Activated naive CD8-positive, alpha-beta T cell treated with anti-CD3 and anti-CD28 coated beads, Interleukin-2, amount 50 U/mL, for 24 hours (primary cell): ENCODE results near the gene TJP1.
"Not testable (repeated sequence)": the region's sequence is repeated elsewhere in the genome, so short reads cannot be mapped to it uniquely, and the experiment has no call there.

Experiments used
- ATAC-seq: fragments of 150-1000 bp; cut with Tn5 transposase; one replicate; pipeline ENCODE4 v1.10.0; 2021
- DNase-seq: peaks from one replicate; pipeline ENCODE4 v3.0.0; 2021
- H3K27ac Mint-ChIP-seq: one replicate; pipeline ENCODE4 v1.8.0; 2021; ENCODE audit warnings: mild to moderate bottlenecking, mixed read lengths
- H3K27me3 Mint-ChIP-seq: one replicate; pipeline ENCODE4 v1.8.0; 2021; ENCODE audit warnings: mixed read lengths
- H3K36me3 Mint-ChIP-seq: one replicate; pipeline ENCODE4 v1.8.0; 2021; ENCODE audit warnings: low read depth, mixed read lengths
- H3K4me1 Mint-ChIP-seq: one replicate; pipeline ENCODE4 v1.8.0; 2021; ENCODE audit warnings: mixed read lengths
- H3K4me3 Mint-ChIP-seq: one replicate; pipeline ENCODE4 v1.8.0; 2021; ENCODE audit warnings: mild to moderate bottlenecking, moderate library complexity, mixed read lengths
- H3K9me3 Mint-ChIP-seq: one replicate; pipeline ENCODE4 v1.8.0; 2021; ENCODE audit warnings: mixed read lengths

Gene TJP1

DNA sequence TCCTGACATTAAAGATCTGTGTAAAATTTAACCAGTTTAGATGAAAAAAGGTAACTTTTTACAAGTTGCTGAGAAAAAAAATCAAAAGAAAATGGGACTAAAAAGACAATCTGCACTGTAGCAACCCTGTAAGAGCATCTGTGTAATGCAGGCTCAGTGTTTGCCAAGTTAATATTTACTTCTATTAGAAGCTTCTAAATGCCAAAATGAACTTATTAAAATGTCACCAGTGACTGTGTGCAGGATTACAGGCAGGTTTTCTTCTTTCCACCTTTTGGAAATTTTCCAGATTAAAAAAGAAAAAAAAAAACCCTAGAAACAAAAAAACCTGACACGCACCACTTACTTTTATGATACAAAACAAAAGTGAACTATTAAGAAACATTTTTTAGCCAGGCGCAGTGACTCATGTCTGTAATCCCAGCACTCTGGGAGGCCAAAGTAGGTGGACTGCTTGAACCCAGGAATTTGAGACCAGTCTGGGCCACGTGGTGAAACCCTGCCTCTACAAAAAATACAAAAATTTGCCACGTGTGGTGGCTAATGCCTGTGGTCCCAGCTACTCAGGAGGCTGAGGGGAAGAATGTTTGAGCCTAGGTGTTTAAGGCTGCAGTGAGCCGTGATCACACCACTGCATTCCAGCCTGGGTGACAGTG, 87.2 kb downstream of the TJP1 start:
- DNase-seq (no peak), ATAC-seq (no peak)
- Mint-ChIP-seq H3K4me3 (no peak overlapping the region), H3K27me3 (peaks cover 11% of the 10 kb centered on the region), H3K9me3 (no peaks in the 10 kb centered on the region), H3K27ac (no peak overlapping the region), H3K36me3 (no peaks in the 10 kb centered on the region), H3K4me1 (peaks cover 3% of the 10 kb centered on the region)

DNA sequence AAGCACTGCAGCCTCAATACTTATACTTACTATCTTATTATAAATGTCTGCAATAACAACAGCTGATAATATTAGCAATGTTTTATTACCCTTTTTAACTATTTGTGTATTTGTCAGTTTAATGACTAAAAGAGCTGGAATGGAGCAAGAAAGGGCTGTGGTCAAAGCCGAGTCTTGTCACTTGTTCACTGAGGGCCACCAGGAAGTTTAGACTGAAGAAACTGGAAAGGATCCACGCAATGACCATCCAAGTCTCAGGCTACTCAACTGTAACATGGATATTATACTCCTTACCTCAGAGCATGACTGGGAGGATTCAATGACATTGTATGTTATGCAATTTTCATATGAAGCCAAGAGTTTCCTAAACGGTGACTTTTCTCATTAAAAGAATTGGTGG, 90.4 kb downstream of the TJP1 start:
- H3K27ac Mint-ChIP-seq = no peak overlapping the region
- DNase-seq (no peak), ATAC-seq (no peak)
- no peak overlapping the region for H3K4me3 Mint-ChIP-seq
- no peaks in the 10 kb centered on the region for H3K9me3 Mint-ChIP-seq
- H3K36me3 Mint-ChIP-seq = no peaks in the 10 kb centered on the region
- H3K27me3 Mint-ChIP-seq = peaks cover 15% of the 10 kb centered on the region
- peaks cover 3% of the 10 kb centered on the region for H3K4me1 Mint-ChIP-seq

DNA sequence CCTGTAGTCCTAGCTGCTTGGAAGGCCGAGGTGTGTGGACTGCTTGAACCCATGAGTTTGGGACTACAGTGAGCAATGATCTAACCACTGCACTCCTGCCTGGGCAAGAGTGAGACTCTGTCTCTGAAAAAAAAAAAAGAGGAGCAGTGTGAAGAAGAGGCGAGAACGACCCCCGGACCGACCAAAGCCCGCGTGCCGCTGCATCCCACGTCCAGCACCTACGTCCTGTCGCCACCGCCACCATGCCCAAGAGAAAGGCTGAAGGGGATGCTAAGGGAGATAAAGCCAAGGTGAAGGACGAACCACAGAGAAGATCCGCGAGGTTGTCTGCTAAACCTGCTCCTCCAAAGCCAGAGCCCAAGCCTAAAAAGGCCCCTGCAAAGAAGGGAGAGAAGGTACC, 91.8 kb downstream of the TJP1 start:
- peaks cover 13% of the 10 kb centered on the region for H3K27me3 Mint-ChIP-seq
- H3K36me3 Mint-ChIP-seq = not testable (repeated sequence)

DNA sequence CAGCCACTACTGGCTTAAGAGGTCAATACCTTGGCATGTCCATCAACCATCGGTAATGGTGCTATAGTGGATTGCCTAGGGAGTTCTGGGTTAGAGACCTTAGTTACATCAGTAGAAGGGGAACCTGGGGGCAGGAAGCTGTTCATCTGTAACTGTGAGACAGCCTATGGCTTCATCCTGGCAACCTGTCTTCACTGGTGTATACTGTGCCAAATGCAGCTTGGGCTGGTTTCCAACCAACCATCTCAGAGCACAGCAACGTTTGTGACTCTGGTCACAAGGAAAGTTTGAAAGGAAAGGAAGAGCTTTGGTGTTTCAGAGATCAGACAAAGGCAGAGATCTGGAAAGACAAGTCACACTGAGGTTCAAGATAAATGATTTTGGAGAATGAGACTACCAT, 93.8 kb downstream of the TJP1 start:
- H3K4me1 Mint-ChIP-seq = no peaks in the 10 kb centered on the region
- no peaks in the 10 kb centered on the region for H3K36me3 Mint-ChIP-seq
- peaks cover 2% of the 10 kb centered on the region for H3K9me3 Mint-ChIP-seq
- peaks cover 13% of the 10 kb centered on the region for H3K27me3 Mint-ChIP-seq
- H3K27ac Mint-ChIP-seq = no peak overlapping the region
- ATAC-seq (no peak), DNase-seq (no peak)
- H3K4me3 Mint-ChIP-seq = no peak overlapping the region

More for the DNA sequence above, 91.8 kb downstream of the TJP1 start:
- not testable (repeated sequence) for H3K9me3 Mint-ChIP-seq, H3K27ac Mint-ChIP-seq, DNase-seq, H3K4me3 Mint-ChIP-seq, H3K4me1 Mint-ChIP-seq, ATAC-seq

DNA sequence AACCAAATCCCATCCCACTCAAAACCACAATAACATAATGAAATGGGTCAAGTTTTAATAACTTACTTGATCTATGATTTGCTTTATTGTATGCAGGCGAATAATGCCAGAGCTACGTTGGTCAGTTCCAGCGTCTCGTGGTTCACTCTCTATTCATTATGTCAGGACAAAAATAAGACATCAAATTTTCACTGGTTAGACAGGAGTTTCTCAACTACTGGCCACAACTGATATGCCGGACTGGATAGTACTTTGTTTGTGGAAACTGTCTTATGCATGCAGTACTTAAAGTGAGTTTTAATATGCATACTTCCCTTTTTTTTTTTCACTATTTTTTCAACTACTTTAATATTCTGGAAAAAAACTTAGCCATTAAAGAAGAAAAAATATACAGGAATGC, 94.4 kb downstream of the TJP1 start:
- Mint-ChIP-seq H3K27ac (no peak overlapping the region), H3K4me1 (no peaks in the 10 kb centered on the region), H3K4me3 (no peak overlapping the region), H3K36me3 (no peaks in the 10 kb centered on the region), H3K9me3 (peaks cover 7% of the 10 kb centered on the region), H3K27me3 (peaks cover 9% of the 10 kb centered on the region)
- no peak for ATAC-seq
- no peak for DNase-seq

DNA sequence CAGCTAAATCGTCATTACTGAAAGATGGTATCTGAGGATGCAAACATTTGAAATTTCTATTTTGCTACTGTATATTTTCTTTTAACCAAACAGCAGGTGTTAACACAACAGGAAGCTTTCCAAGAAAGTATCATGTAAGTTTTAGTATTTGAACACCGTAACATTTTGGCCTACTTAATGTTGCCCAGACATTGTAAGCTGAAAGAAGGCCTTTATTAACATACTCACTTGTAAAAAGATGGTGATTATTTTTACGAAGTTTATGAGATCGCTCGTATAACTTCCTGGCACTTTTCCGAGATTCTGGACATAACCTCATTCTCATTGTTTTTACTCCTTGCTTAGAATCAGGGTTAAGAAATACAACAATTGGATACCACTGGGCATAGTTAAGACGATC, 95.7 kb downstream of the TJP1 start:
- Mint-ChIP-seq H3K4me1 (no peaks in the 10 kb centered on the region), H3K27me3 (peaks cover 9% of the 10 kb centered on the region), H3K36me3 (no peaks in the 10 kb centered on the region), H3K27ac (no peak overlapping the region), H3K4me3 (no peak overlapping the region), H3K9me3 (peaks cover 16% of the 10 kb centered on the region)
- DNase-seq (no peak), ATAC-seq (no peak)

DNA sequence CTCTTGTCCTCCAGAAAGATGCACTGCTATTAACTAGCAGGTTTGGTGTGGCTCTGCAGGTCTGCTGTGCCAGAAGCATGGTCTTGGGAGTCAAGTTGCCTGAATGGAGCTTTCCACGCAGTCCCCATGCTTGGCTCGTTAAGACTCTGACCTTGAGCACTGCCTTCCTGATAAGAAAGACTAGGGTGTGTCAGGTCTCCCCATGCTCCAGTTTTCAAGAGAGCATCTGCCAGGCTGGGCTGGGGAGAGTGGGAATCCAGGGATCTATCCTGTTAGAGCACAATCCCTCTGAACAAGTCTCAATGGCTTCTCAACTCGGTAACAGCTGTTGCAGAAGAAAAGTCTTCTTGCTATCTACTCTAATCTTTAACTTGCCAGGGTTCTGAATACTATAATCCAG, 98.2 kb downstream of the TJP1 start:
- ATAC-seq (no peak), DNase-seq (no peak)

DNA sequence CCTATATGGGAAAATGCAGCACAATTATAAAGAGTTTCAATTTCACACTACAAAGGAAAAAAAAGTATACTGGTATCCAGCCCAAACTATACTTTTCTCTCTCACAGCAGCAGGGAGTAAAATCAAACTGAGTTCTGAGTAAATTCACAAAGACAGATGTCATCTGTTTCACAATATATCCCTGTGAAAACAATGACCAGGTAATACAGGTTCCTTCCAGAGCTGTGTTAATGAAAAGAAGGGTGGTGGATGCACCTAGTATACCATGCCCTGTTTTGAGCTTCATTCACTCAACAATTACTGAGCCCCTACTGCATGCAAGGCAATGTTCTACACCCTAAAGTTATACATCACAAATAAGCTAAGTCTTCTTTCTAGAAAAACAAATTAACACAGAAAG, 108.5 kb downstream of the TJP1 start:
- Mint-ChIP-seq H3K27me3 (peaks cover 5% of the 10 kb centered on the region), H3K27ac (no peak overlapping the region), H3K4me3 (no peak overlapping the region), H3K36me3 (no peaks in the 10 kb centered on the region), H3K4me1 (no peaks in the 10 kb centered on the region), H3K9me3 (no peaks in the 10 kb centered on the region)
- no peak for DNase-seq
- no peak for ATAC-seq

More for the DNA sequence above, 98.2 kb downstream of the TJP1 start:
- Mint-ChIP-seq H3K4me1 (no peaks in the 10 kb centered on the region), H3K4me3 (no peak overlapping the region), H3K9me3 (peaks cover 25% of the 10 kb centered on the region), H3K36me3 (no peaks in the 10 kb centered on the region), H3K27ac (no peak overlapping the region), H3K27me3 (peaks cover 9% of the 10 kb centered on the region)

DNA sequence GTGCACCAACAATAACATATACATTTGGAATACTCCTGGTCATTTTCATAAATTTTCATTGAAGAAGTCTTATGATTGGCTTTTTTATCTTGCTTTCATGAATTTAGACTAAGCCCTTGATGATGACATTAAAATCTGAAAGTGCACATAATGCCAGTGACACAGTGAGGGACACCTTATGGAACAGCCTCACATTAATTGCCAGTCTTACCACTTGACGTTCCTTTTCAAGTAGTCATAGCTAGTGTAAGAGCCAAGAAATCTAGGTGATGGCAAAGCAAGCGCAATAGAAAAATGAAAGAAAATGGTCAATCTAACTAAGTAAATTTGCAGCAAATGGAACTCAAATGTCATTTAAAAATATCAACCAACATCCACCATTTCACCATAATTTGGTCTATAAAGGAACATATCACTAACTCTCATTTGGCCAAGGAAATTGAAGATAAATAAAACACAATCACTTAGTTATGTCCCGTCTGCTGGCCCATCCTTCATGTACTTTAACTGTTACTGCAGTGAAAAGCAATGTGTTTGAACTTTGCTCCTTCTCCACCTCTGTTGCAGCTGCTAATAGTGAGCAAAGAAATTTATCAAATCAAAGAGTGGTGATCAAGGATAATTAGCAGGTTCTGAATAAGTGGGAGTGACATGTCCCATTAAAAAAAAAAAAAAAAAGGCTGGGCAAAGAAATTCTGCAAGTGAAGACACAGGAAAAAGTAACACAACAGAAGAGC, 110.0 kb downstream of the TJP1 start:
- no peak for ATAC-seq
- no peak for DNase-seq
- Mint-ChIP-seq H3K4me1 (no peaks in the 10 kb centered on the region), H3K27me3 (peaks cover 5% of the 10 kb centered on the region), H3K27ac (no peak overlapping the region), H3K9me3 (no peaks in the 10 kb centered on the region), H3K4me3 (no peak overlapping the region), H3K36me3 (no peaks in the 10 kb centered on the region)

DNA sequence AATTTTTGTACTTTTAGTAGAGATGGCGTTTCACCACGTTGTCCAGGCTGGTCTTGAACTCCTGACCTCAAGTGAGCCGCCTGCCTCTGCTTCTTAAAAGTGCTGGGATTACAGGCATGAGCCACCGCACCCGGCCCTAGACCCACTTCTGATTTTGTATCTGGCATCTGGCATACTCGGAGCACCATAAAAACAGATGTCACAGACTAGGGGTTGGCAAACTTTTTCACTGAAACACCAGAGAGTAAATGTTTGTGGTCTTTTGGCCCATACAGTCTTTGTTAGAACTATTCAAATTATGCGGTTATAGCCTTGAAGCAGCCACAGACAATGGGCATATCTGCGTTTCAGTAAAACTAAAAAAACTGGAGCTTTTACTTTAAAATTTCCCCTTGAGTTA, 110.7 kb downstream of the TJP1 start:
- H3K4me1 Mint-ChIP-seq = no peaks in the 10 kb centered on the region
- no peak overlapping the region for H3K4me3 Mint-ChIP-seq
- H3K9me3 Mint-ChIP-seq = no peaks in the 10 kb centered on the region
- H3K36me3 Mint-ChIP-seq = no peaks in the 10 kb centered on the region
- peaks cover 8% of the 10 kb centered on the region for H3K27me3 Mint-ChIP-seq
- DNase-seq (no peak), ATAC-seq (no peak)
- H3K27ac Mint-ChIP-seq = no peak overlapping the region

DNA sequence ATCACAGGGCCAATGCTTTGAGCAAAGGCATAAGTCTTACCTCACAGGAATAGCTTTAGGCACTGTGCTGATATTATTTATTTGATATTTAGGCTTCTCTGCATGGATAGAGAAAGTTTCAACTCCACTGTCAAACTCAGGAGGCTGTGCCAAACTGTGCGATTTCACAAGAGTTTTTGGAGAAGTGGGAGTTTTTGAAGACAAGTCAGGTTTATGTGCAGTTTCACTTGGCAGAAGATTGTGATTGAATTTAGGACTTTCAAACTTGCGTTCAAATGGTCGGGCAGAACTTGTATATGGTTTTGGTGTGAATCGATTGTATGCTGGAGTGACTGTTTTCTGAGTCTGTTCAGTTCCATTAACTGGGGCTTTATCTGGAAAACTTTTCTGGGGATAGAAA, 113.7 kb downstream of the TJP1 start:
- Mint-ChIP-seq H3K27me3 (peaks cover 8% of the 10 kb centered on the region), H3K4me3 (no peak overlapping the region), H3K4me1 (no peaks in the 10 kb centered on the region), H3K36me3 (no peaks in the 10 kb centered on the region), H3K9me3 (no peaks in the 10 kb centered on the region), H3K27ac (no peak overlapping the region)
- DNase-seq (no peak), ATAC-seq (no peak)

DNA sequence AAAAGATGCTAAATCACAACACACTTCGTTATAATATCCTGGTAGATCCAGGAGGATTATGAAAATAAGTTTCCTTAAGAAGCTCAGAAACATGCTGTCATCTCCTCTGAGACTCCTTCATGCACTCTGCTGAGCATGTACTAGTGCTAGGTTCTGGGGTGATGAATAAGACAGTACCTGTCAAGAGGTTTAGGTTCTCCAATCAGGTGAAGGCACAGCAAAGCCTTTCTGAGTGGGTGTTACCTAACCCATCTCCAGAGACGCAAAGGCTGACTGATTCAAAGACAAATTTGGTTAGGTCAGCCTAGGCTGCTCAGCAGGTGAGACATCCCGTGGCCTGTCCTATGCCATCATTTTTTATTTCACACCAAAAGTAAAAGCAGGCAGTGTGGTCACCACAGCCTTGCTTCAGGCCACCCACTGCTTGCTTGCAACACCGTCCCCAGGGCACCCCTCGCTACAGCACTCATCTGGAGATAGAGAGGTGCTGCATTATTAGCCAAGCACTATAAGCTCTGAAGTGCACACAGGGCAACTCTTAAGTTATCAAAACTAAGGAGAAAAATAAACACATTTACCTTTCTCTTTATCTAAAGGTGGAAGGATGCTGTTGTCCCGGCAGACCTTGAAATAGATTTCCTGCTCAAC, 117.2 kb downstream of the TJP1 start:
- DNase-seq (no peak), ATAC-seq (no peak)
- no peak overlapping the region for H3K27ac Mint-ChIP-seq
- no peak overlapping the region for H3K4me3 Mint-ChIP-seq
- H3K27me3 Mint-ChIP-seq = peaks cover 4% of the 10 kb centered on the region
- H3K36me3 Mint-ChIP-seq = no peaks in the 10 kb centered on the region
- no peaks in the 10 kb centered on the region for H3K9me3 Mint-ChIP-seq
- H3K4me1 Mint-ChIP-seq = no peaks in the 10 kb centered on the region

DNA sequence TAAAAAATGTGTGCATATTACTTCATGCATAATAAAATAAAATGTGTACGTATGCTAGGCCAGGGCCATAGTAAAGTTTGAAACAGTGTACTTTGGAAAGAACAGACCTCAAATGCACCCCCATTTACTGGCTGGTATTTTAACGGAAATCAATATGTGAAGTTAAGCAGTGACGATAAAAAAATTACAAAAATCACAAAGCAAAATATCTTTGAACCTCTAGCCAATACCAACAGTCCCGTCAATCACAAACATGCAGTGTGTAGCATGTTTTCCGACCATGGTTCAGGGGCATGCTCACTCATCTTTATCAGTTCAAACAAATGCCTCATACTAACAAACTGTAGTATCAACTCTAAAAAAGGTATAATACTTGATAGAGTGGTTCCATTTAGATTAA, 121.1 kb downstream of the TJP1 start:
- Mint-ChIP-seq H3K27me3 (no peaks in the 10 kb centered on the region), H3K36me3 (no peaks in the 10 kb centered on the region), H3K9me3 (no peaks in the 10 kb centered on the region), H3K4me3 (no peak overlapping the region), H3K27ac (no peak overlapping the region), H3K4me1 (no peaks in the 10 kb centered on the region)
- DNase-seq (no peak), ATAC-seq (no peak)

DNA sequence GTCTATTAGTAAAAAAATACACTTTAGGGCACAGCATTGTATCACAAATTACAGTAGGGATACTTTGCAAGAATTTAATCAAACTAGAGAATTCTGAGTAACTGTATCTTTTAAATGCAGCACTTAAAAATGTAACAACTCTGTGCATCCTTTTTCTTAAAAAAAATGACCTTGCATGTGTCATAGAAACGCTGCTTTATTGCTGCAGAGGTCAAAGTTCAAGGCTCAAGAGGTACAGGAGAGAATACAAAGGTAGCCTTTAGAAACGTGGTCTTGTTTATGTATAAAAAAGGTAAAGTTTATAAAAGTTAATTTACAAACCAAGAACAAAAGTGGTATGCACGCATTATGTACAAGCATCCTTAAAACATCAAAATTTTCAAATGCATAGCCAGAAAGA, 122.0 kb downstream of the TJP1 start:
- no peak overlapping the region for H3K4me3 Mint-ChIP-seq
- no peaks in the 10 kb centered on the region for H3K4me1 Mint-ChIP-seq
- no peaks in the 10 kb centered on the region for H3K36me3 Mint-ChIP-seq
- no peaks in the 10 kb centered on the region for H3K9me3 Mint-ChIP-seq
- ATAC-seq (no peak), DNase-seq (no peak)
- H3K27me3 Mint-ChIP-seq = no peaks in the 10 kb centered on the region
- no peak overlapping the region for H3K27ac Mint-ChIP-seq

DNA sequence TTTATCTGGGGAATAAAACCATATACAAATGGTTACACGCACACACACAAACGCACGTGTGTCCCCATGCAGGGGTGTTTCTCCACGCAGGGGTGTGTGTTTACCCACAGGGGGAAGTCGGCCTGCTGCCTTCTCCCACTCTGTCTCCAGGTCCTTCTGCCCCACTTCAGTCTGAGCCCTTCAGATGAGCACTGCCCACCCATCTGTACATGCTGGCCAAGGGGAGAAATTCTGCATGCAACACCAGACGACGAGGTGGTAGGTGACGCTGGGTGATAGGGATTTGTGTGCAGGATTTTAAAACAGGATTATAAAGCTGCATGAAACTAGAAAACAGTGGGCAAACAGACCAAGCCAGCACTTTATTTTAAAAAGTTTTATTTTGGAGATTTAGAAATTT, 122.5 kb downstream of the TJP1 start:
- Mint-ChIP-seq H3K4me1 (no peaks in the 10 kb centered on the region), H3K36me3 (no peaks in the 10 kb centered on the region), H3K27me3 (no peaks in the 10 kb centered on the region), H3K4me3 (no peak overlapping the region), H3K27ac (no peak overlapping the region), H3K9me3 (no peaks in the 10 kb centered on the region)
- DNase-seq (no peak), ATAC-seq (no peak)
